Psoas muscle (tissue), 8 donors: ENCODE data around the gene PABPC3. TPM values are rescaled to one million over a fixed set of nuclear protein-coding genes. Genes with fewer than 3 reads are reported as not detected.

Experiments used
- ATAC-seq, 4 donors: fragments of 200-7000 bp; cut with Tn5 transposase; one replicate each; pipeline ENCODE4 v1.9.1; 2020; ENCODE audit warnings: moderate library complexity in 3 of 4, mild to moderate bottlenecking in 2 of 4
- DNase-seq, 2 donors: peaks; one replicate each; pipeline ENCODE4 v3.0.0-alpha.2; 2020
- H3K27ac ChIP-seq: fragments of 200-600 bp; one replicate; pipeline ENCODE4 v1.8.0; 2022
- H3K27me3 ChIP-seq, 3 donors: fragments of 200-600 bp in 1 of 3; one replicate each; pipeline versions ENCODE4 v1.6.1 to v1.8.0; 2013 to 2022; ENCODE audit warnings: low read length in 2 of 3, mild to moderate bottlenecking in 2 of 3, moderate library complexity in 1 of 3; ENCODE audit not compliant: insufficient read depth in 3 of 3
- H3K36me3 ChIP-seq, 2 donors: fragments of 200-600 bp in 1 of 2; one replicate each; pipeline versions ENCODE4 v1.6.1 to v1.8.0; 2013 to 2022; ENCODE audit warnings: low read depth in 1 of 2, mild to moderate bottlenecking in 1 of 2, moderate library complexity in 1 of 2; ENCODE audit not compliant: insufficient read depth in 1 of 2
- H3K4me1 ChIP-seq: fragments of 200-600 bp; one replicate; pipeline ENCODE4 v1.8.0; 2022
- H3K4me3 ChIP-seq: fragments of 200-600 bp; one replicate; pipeline ENCODE4 v1.8.0; 2022; ENCODE audit warnings: mild to moderate bottlenecking
- H3K9me3 ChIP-seq: fragments of 200-600 bp; one replicate; pipeline ENCODE4 v1.8.0; 2022
- CTCF ChIP-seq: fragments of 200-600 bp; IDR thresholded peaks from one replicate; pipeline ENCODE4 v1.8.0; 2022; ENCODE audit warnings: antibody characterized with exemption
- WGBS, 3 donors: extraction: QIAGEN DNeasy Blood & Tissue Kit; methylation state at CpG; one replicate each; pipeline versions ENCODE4 v1.1.6 to v1.1.7; 2013; 5-methylcytosine and 5-hydroxymethylcytosine counted together
- intact Hi-C, 2 donors: fragments of 100-400 bp; cut with DNase I; formaldehyde crosslinking; loops; one replicate each; pipeline versions ENCODE4 v1.11.0 to v1.14.2; 2022
- polyA plus RNA-seq, 3 donors: library from polyadenylated mRNA; stranded (reverse); fragments of 200-250 nt; gene quantifications; one replicate each; pipeline ENCODE4 v1.2.3, GENCODE V29; 2013
- total RNA-seq, 4 donors: library from RNA; stranded (reverse); fragmentation: NEBNext Ultra II Directional in 2 of 4; extraction: Animal tissue kit (Norgen Biotek cat#: 25700) in 2 of 4; gene quantifications; one replicate each; pipeline versions ENCODE4 v1.2.1 to v1.2.4, GENCODE V29; 2021 to 2023
- donor health status: healthy with polysubstance abuse.
- donor health status: DM: no; HTN: no; CAD: no; lungs with moderate emphysema.
- donor health status: Bipolar disorder and iron deficiency.
- donor health status: healthy.
- donor health status: DM: yes; HTN: yes; CAD: no.
- donor health status: DM: no; HTN: no; CAD: no.
- donor health status: DM: no; HTN: no; CAD: no.
- donor health status: DM: yes; HTN: yes; CAD: no.

Gene PABPC3
- total and polyA plus RNA-seq, 7 donors = 0.01 to 0.11 (median 0.04) TPM; not detected in 2

GRCh38 chr13:25114220-25114619 lies 18.3 kb downstream of the PABPC3 start:
- peak; percentile 43 to 62 for DNase-seq
- intact Hi-C loops = loop anchor here (5.0 to 10.0 kb wide), 2 partner anchors 109 to 117 kb away; no protein-coding TSS in a partner anchor
- H3K4me3 ChIP-seq = no peak overlapping the region
- H3K4me1 ChIP-seq = no peaks in the 10 kb centered on the region
- H3K36me3 ChIP-seq = no peaks in the 10 kb centered on the region
- peak; percentile 53 to 79 (median 73) for ATAC-seq
- H3K27me3 ChIP-seq = peaks cover 0 to 3% (median 0%) of the 10 kb centered on the region in 3 donors
- no peaks in the 10 kb centered on the region for H3K9me3 ChIP-seq
- WGBS, 3 donors = 25 to 27% (median 26%) methylated on average over 3 of the region's 3 CpGs
- peak; percentile 58 for TF ChIP-seq CTCF
- no peak overlapping the region for H3K27ac ChIP-seq

- H3K4me1 ChIP-seq = no peaks in the 10 kb centered on the region
- no peak overlapping the region for H3K27ac ChIP-seq
- no peaks in the 10 kb centered on the region for H3K36me3 ChIP-seq
- ATAC-seq = no peak
- no peaks in the 10 kb centered on the region for H3K9me3 ChIP-seq
- H3K27me3 ChIP-seq = peaks cover 0 to 3% (median 0%) of the 10 kb centered on the region in 3 donors
- WGBS, 3 donors = 71 to 75% (median 71%) methylated on average over 3 of the region's 3 CpGs
- no peak for DNase-seq
- no peak overlapping the region for H3K4me3 ChIP-seq
- no peak for TF ChIP-seq CTCF
- intact Hi-C loops = loop anchor here in 1 of 2 donors (10.0 kb wide), 1 partner anchor 111 kb away; no protein-coding TSS in a partner anchor
These were observed 20.1 kb downstream of the PABPC3 start for GRCh38 chr13:25116044-25116443.

GRCh38 chr13:25117312-25117711 lies 21.4 kb downstream of the PABPC3 start:
- ATAC-seq (no peak), DNase-seq (no peak)
- intact Hi-C loops = loop anchor here in 1 of 2 donors (10.0 kb wide), 1 partner anchor 113 kb away; no protein-coding TSS in a partner anchor
- H3K27me3 ChIP-seq = peaks cover 0 to 4% (median 3%) of the 10 kb centered on the region in 3 donors
- no peaks in the 10 kb centered on the region for H3K9me3 ChIP-seq
- WGBS, 3 donors = 79 to 86% (median 84%) methylated on average over 16 of the region's 16 CpGs
- TF ChIP-seq CTCF = no peak
- no peak overlapping the region for H3K4me3 ChIP-seq
- H3K27ac ChIP-seq = no peak overlapping the region
- H3K4me1 ChIP-seq = no peaks in the 10 kb centered on the region
- H3K36me3 ChIP-seq = no peaks in the 10 kb centered on the region

DNA sequence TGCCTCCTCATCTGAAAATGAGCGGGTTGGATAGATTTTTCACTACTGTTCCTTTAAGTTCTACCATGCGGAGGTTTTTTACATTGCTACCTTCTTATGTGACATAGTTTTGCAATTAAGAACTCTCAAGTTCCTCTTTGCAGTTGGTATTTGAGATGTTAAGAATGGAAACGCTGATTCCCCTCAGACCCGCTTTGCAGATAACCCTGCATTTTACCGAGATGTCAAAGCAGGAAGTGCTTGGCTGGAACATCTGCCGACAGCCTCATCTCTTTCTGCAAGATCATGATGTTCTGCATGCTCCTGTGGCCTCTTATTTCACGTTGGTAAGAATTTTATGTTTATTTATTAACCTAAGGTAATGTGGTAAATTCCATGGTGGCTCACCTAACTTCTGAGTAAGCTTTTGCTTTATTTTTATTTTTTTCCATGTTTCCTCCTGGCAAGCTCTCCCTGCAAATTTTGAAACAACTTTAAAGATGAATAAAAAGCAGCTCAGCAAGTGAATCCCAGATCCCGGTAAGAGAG lies 22.5 kb downstream of the PABPC3 start:
- H3K36me3 ChIP-seq = no peaks in the 10 kb centered on the region
- ATAC-seq = no peak
- no peak overlapping the region for H3K4me3 ChIP-seq
- H3K9me3 ChIP-seq = no peaks in the 10 kb centered on the region
- H3K4me1 ChIP-seq = no peaks in the 10 kb centered on the region
- TF ChIP-seq CTCF = no peak
- no peak for DNase-seq
- intact Hi-C loops = loop anchor here in 1 of 2 donors (10.0 kb wide), 1 partner anchor 114 kb away; no protein-coding TSS in a partner anchor
- H3K27me3 ChIP-seq = peaks cover 0 to 4% (median 3%) of the 10 kb centered on the region in 3 donors
- WGBS, 3 donors = 52% methylated on average over 8 of the region's 8 CpGs
- no peak overlapping the region for H3K27ac ChIP-seq

GRCh38 chr13:25130944-25131343 lies 35.0 kb downstream of the PABPC3 start:
- H3K27ac ChIP-seq = no peak overlapping the region
- H3K4me3 ChIP-seq = no peak overlapping the region
- no peaks in the 10 kb centered on the region for H3K9me3 ChIP-seq
- intact Hi-C loops = no loop called here
- no peak for ATAC-seq
- no peaks in the 10 kb centered on the region for H3K4me1 ChIP-seq
- H3K36me3 ChIP-seq = no peaks in the 10 kb centered on the region
- TF ChIP-seq CTCF = no peak
- H3K27me3 ChIP-seq = no peaks in the 10 kb centered on the region
- no peak for DNase-seq
- 41 to 54% (median 45%) methylated on average over 3 of the region's 3 CpGs for WGBS, 3 donors
